GM10847 (cell line): ENCODE results near the gene HMG20A.

Source experiments
- POLR2A ChIP-seq: IDR thresholded peaks from 2 replicates; pipeline ENCODE4 v1.6.1; 2011; ENCODE audit not compliant: insufficient read length; ENCODE audit errors: extremely low read depth

HMG20A gene

DNA sequence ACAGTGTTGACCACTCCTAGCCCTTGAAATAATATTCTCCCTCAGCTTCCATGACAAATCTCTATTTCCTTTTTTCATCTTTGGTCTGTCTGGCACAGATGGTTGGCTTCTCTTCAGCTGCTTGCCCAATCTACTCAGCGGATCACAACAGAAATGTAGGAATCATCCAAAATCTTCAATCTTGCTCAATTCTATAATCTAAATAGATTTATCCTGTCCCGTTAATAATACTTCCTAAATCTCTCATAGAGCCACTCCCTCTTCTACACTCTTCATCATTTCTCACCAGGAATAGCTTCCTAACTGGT, 4.6 kb upstream of the HMG20A start:
- TF ChIP-seq POLR2A: no peak

DNA sequence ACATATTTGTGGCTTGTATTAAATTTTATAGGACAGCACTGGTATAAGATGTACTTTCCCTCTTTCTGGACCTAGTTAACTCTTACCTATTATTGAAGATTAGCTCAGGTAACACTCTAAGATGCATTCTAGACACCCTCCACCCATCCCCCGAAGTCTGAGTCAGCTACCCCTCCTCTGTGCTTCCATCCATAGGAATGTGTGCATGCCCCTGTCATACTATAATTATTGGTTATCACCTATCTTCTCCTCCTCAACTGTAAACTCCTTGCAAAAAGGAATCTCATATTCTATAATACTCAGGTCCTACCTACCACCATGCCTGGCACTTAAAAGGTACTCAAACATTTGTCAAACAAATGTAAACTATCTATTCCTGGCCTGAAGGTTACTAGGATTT, 3.7 kb upstream of the HMG20A start:
- no peak for TF ChIP-seq POLR2A

DNA sequence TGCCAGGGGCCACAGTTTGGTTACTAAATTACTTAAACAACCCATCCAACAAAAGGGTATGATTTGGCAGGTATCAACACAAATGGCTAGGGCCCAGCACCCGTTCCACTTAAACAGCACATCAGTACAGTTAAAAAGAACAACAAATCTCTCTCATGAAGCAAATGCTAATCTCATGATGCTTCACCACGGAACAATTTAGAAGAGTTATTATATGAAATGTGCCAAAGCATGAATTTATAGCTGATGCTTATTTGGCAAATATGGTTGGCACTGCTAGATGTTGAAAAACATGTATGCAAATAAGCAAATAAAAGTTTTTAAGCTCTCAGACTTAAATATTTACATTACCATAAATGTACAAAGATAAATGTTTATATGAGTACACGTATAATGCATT, 3.1 kb upstream of the HMG20A start:
- no peak for TF ChIP-seq POLR2A

DNA sequence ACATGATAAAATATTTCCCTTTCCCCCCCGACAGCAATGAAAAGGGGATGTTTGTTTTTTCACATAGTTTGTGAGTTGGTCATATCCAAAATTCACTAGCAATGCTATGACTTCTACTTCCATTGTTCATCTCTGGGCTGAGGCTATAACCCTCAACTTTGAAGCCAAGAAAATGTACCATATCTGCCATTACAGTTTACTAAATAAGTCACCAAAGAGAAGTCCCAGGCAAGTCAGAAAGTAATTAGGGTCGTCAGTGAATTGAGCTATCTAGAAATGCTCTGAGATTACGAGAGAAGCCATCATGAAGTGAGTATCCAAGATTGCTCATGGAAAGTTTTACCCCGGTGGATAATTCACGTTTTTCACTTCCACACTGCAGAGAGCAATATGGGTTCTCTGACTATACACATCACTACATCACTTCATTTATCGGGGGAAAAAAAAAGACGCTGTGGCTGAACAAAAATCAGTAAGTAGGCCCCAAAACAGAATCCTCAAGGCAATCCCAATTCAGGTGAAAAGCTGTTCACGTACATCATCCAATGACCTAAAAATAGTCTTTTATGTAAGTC, 2.2 kb upstream of the HMG20A start:
- TF ChIP-seq POLR2A: no peak

DNA sequence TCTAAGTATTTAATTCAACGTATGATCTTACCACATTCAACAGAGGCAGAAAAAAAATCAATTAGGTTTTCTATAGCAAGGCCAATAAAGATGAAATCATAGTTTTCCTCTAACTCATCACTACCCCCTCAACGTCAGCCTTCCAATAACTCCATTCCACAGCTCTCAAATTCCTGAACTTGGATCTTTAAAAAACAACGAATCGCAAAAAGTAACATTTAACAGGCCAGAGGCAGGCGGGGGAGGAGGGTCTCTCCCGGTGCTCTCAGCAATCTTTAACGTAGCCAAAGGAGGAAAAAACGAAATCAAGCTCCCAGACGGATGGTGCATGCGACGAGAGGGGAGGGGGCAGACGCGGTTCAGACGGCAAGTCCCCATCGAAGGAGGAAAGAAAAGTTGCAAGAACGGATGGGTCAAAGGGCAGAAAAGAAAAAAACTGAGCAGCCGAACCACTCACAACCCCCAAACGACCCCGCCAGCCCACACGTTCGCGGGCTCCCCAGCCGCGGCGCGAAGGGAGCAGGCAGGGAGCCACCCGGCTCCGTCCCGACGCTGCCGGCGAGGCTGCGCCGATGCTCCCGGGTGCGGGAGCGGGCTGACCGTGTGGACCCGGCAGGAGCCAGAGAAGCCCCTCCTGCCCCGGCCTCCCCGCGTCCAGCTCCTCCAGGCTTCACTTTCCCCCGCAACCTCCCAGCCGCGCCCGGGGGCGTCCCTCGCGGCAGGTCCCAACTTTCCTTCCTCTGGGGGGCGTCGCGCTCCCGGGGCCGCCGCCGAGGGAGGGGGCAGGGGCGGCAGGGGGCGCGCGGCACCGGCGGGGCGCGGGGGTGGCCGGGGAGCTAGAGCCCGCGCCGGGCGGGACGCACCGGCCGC, 1.5 kb upstream of the HMG20A start:
- no peak for TF ChIP-seq POLR2A

DNA sequence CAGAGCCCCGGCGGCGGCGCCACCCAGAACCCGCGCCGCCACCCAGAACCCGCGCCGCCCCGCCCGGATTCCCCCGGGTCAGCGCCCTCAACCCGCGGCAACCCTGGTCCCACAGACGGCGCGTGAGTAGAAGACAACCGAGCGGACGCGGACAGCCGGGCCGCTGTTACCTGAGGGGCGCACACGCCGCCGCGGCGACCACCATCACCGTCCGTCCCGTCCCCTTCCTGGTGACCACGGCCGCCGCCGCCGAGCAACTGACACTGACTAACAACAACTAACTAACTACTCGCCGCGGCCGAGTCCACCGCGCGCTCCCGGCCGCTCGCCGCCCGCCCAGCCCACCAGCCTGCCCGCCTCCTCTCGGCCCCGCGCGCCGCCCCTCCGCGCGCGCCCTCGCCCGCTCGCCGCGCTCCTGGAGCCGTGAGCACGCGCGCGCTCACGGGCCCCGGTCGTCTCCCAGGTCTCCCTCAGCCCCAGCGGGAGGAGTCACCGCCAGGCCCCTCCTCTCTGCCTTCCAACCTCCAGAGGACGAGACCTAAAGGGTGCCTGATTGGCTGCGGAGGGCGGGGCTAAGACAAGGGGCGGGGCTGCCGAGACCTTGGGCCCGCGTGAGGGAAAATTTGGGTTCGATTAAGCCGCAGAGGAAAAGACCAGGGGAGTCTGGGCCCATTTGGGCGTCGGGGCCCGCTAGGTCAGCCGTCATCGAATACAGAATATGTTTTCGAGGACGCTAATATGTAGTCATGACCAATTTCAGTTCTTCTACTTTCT, 665 bp upstream of the HMG20A start, which contains the start of gene PEAK1:
Gene PEAK1, minus strand, starts transcription at position 269 of the 774 bp plus-strand sequence. CDS start 238,178 bp downstream, outside the sequence.
- peak; percentile 72 for TF ChIP-seq POLR2A

DNA sequence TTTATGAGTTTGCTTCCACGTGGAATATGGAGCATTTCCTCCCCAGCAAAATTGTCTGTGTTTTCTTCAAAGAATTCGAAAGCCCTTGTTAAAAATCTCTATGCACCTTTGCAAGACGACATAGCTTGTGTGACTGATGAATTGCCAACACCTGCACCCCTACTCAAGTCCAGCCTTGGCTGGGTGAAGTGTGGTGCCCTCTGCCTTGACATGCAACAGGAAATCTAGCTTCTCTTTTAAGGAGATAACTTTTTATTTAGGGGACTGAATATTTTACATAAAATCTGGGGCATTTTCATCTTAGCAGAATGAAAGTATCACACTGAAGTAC, 647 bp downstream of the HMG20A start:
- TF ChIP-seq POLR2A: no peak

DNA sequence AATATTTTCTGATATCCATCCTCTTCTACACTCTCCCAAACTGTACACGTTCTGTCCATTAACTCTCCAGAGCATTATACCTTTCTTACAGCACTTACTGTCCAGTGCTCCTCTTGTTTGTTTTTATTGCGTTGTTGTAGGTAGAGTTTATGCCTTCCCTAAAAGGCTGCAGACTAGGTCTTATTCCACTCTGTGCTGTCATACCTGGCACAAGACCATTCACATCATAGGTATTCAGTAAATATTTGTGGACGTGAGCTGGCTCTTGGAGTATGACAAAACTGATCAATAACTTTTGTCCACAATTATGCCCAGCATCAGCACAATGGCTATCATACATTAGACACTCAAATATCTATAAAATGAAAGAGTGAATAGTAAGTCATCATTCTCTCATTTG, 4.4 kb downstream of the HMG20A start:
- no peak for TF ChIP-seq POLR2A

DNA sequence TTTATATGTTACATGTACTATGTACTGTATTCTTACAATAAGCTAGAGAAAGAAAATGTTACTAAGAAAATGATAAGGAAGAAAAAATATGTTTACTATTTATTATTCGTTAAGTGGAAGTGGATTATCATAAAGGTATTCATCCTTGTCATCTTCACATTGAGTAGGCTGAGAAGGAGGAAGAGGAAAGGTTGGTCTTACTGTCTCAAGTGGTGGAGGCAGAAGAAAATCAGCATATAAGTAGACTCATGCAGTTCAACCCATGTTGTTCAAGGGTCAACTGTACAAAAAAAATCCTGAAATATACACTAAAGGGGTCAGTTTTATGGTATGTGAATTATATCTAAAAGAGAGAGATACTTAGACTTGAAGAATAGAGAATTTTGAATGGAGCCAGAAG, 5.7 kb downstream of the HMG20A start:
- TF ChIP-seq POLR2A: no peak

DNA sequence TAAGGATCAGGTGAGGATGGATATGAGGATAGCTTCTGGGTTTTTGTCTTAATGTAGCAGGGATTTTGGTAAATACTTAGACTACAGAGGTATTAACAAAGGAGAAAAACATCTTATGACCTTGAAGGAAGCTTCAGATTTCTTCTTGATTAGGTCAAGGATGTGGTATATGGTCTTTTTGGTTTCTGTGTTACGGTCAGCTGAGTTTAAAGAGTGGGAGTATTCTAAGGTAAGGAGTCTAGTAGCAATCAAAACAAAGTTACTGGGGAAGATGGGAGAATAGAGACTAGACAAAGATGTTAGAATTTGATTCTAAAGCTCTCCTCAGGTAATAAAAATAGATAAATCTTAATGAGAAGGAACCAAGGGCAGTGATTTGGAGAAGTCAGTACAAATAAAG, 6.2 kb downstream of the HMG20A start:
- TF ChIP-seq POLR2A: no peak

DNA sequence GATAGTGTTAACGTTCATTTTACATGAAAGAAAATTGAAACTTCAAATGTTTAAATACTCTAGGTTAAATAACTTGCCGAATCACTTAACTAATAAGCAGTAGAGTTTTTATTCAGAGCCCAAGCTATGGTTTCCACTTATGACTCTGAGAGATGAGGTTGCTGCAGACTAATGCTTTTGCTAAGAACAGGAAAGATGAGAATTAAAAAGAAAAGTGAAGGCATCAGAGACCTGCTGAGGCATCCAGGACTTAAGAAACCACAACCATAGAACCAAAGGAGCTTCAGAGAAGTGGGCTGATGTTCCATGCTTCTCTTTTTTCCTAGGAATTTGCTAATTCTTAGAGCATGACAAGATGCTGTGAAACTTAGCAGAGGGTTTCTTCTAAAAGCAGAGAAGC, 9.5 kb downstream of the HMG20A start:
- TF ChIP-seq POLR2A: no peak

DNA sequence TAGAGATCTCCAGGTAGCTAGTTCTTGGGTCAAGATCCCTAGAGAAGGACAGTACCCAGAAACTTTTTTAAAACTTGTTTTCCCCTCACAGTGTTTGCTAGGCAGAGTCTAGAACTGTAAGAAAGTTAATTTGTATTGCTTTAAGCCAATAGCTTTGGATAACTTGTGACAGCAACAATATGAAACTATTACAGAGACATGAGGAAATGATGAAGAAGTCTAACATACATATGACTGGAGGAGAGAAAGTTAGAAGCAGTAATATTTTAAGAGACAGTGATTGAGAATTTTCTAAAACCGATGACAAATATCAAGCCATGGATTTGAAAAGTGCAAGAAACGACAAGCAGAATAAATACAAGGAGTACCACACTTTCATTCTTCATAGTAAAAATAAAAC, 10.0 kb downstream of the HMG20A start:
- no peak for TF ChIP-seq POLR2A

DNA sequence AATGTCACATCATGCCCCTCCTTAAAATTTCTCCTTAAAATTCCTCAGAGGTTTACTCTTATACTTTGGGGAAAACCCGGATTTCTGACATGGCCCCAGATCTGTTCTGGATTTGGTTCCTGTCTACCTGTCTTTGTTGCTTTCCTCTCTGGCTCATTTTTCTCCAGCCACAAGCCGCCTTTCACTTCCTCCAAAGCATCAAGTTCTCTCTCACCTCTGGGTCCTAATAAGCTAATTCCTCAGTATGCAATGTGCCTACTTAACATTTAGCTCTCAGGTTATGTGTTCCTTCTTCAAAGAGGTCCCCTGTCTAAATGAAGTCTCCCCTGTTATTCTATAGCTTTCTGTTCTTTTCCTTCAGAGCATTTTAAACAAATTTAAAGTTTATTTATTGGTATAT, 16.1 kb downstream of the HMG20A start:
- TF ChIP-seq POLR2A: no peak

DNA sequence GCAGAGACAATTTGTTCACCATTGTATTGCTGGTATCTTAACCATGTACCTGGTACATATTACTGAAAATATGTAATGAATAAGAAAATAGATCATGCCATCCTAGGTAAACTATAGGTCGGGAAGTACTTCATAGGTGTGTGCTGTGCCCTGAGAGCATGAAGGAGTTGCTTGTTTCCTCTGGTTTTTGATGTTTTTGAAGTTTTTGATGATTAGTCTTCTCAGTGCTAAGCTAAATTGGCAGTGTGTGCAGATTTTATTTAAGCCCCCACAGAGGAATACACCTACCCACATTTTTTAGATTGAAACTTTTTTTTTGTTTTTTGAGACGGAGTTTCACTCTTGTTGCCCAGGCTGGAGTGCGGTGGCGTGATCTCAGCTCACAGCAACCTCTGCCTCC, 16.6 kb downstream of the HMG20A start:
- no peak for TF ChIP-seq POLR2A

DNA sequence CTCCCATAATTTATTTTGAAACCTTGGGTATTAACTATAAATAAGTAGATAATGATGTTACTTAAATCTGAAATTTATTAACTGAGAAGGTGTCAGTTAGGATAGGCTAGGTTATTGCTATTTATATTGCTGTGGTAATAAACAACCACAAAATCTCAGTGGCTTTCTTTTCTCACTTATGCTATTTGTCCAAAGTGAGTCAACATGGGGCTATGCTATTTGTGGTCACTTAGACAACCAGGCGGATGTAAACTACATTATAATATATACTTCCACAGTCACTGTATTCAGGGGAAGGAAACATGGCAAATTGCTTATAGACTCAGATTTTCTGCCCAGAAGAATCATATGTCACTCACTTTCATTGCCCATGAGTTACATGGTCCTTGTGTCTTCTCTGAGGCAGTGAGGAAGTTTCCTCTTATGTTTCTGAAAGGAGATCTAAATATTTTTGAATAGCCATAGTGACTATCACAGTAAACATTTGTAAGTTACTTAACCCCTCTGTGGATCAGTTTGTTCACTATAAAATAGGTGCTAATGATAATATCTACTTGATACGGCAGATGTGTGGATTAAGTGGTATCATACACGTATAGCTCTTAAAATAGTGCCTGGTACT, 19.8 kb downstream of the HMG20A start:
- no peak for TF ChIP-seq POLR2A
